Measurements from ENCODE around the gene POM121C.
"Not testable (repeated sequence)": the region's sequence is repeated elsewhere in the genome, so short reads cannot be mapped to it uniquely, and the experiment has no call there.

The POM121C gene

GRCh38 chr7:75397865-75398264 lies 88.2 kb downstream of the POM121C start:
- H3K4me1 ChIP-seq (ENCODE audit: insufficient read depth, low read length); H3K4me3 ChIP-seq (ENCODE audit: low read length); H2AFZ ChIP-seq (ENCODE audit: low read depth, low read length); H3K27me3 ChIP-seq (ENCODE audit: insufficient read depth, low read length); H3K36me3 ChIP-seq (ENCODE audit: insufficient read depth, low read length); H3K9me3 ChIP-seq (ENCODE audit: low read length): not testable (repeated sequence)

GRCh38 chr7:75395329-75395728 lies 90.8 kb downstream of the POM121C start, which contains the start of gene TRIM73:
Gene TRIM73, plus strand, starts transcription at chr7:75395629. Its CDS starts 3,305 bp downstream, at chr7:75398934.
- not testable (repeated sequence) for H3K9me3 ChIP-seq (ENCODE audit: low read length); H3K36me3 ChIP-seq (ENCODE audit: insufficient read depth, low read length); H3K4me3 ChIP-seq (ENCODE audit: low read length); H3K27me3 ChIP-seq (ENCODE audit: insufficient read depth, low read length); H3K4me1 ChIP-seq (ENCODE audit: insufficient read depth, low read length); H2AFZ ChIP-seq (ENCODE audit: low read depth, low read length)

- H3K27me3 ChIP-seq (ENCODE audit: insufficient read depth, low read length); H3K9me3 ChIP-seq (ENCODE audit: low read length); H3K4me1 ChIP-seq (ENCODE audit: insufficient read depth, low read length); H2AFZ ChIP-seq (ENCODE audit: low read depth, low read length); H3K4me3 ChIP-seq (ENCODE audit: low read length); H3K36me3 ChIP-seq (ENCODE audit: insufficient read depth, low read length): not testable (repeated sequence)
Measured at GRCh38 chr7:75393194-75393593, 92.9 kb downstream of the POM121C start.

GRCh38 chr7:75374519-75375317 lies 111.4 kb downstream of the POM121C start:
- H3K4me3 ChIP-seq (ENCODE audit: low read length); H3K36me3 ChIP-seq (ENCODE audit: insufficient read depth, low read length); H3K9me3 ChIP-seq (ENCODE audit: low read length); H3K4me1 ChIP-seq (ENCODE audit: insufficient read depth, low read length); H2AFZ ChIP-seq (ENCODE audit: low read depth, low read length); H3K27me3 ChIP-seq (ENCODE audit: insufficient read depth, low read length): not testable (repeated sequence)

GRCh38 chr7:75374144-75374518 lies 112.0 kb downstream of the POM121C start:
- not testable (repeated sequence) for H3K4me1 ChIP-seq (ENCODE audit: insufficient read depth, low read length); H2AFZ ChIP-seq (ENCODE audit: low read depth, low read length); H3K4me3 ChIP-seq (ENCODE audit: low read length); H3K27me3 ChIP-seq (ENCODE audit: insufficient read depth, low read length); H3K36me3 ChIP-seq (ENCODE audit: insufficient read depth, low read length); H3K9me3 ChIP-seq (ENCODE audit: low read length)

GRCh38 chr7:75367313-75367712 lies 118.8 kb downstream of the POM121C start:
- H3K9me3 ChIP-seq (ENCODE audit: low read length); H3K4me1 ChIP-seq (ENCODE audit: insufficient read depth, low read length); H3K4me3 ChIP-seq (ENCODE audit: low read length); H2AFZ ChIP-seq (ENCODE audit: low read depth, low read length); H3K36me3 ChIP-seq (ENCODE audit: insufficient read depth, low read length); H3K27me3 ChIP-seq (ENCODE audit: insufficient read depth, low read length): not testable (repeated sequence)
